C4-2B (cell line): ENCODE measurements around the gene FRMD1.

ENCODE experiments used
- ZFX ChIP-seq: fragments of 450-650 bp; IDR thresholded peaks from 2 replicates; pipeline ENCODE4 v1.6.1; 2017
- TF ChIP-seq, protein P1 (sequence below): fragments of 450-650 bp; conservative IDR thresholded peaks from 2 replicates; pipeline ENCODE4 v1.5.1; 2017; ENCODE audit warnings: mild to moderate bottlenecking

DNA sequence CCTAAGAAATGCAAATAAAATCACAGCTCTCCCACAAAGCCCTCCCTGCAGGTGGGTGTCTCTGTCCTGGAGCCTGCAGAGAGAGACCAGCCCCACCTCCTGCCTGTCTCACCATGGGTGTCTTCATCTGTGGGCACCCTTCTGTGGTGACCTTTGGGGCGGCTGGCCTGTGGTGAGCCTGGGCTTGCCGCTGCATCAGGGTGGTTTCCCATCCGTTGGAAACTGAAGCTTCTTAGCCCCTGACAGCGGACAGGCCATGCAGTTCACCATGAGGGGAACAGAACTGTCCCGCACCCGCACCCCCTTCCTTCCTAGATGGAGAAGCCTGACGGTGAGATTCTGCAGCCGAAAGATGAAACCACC lies 42.3 kb upstream of the FRMD1 start:
- TF ChIP-seq, protein P1, sequence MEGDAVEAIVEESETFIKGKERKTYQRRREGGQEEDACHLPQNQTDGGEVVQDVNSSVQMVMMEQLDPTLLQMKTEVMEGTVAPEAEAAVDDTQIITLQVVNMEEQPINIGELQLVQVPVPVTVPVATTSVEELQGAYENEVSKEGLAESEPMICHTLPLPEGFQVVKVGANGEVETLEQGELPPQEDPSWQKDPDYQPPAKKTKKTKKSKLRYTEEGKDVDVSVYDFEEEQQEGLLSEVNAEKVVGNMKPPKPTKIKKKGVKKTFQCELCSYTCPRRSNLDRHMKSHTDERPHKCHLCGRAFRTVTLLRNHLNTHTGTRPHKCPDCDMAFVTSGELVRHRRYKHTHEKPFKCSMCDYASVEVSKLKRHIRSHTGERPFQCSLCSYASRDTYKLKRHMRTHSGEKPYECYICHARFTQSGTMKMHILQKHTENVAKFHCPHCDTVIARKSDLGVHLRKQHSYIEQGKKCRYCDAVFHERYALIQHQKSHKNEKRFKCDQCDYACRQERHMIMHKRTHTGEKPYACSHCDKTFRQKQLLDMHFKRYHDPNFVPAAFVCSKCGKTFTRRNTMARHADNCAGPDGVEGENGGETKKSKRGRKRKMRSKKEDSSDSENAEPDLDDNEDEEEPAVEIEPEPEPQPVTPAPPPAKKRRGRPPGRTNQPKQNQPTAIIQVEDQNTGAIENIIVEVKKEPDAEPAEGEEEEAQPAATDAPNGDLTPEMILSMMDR = no peak
- TF ChIP-seq ZFX = no peak
